ENCODE data around the gene UBIAD1. TPM values are rescaled to one million over a fixed set of nuclear protein-coding genes. Genes with fewer than 3 reads are reported as not detected.
A peak's percentile ranks its signal among the peaks of the same experiment; 100 is the strongest.

The UBIAD1 gene
- total and polyA plus RNA-seq, 2 of the 4 experiments (the other 2 are of a cell fraction), result 6.3 to 9.5 TPM

- intact Hi-C loops (cut with micrococcal nuclease), result loop anchor here (10.0 kb wide), 1 partner anchor 462 kb away; the partner anchor contains the start of gene AGTRAP
- Histone ChIP-seq H2AK9ac (replicated peaks; ENCODE audit: low read depth, low read length, poor library complexity) (no peak overlapping the region), H3K79me1 (ENCODE audit: low read depth in 1 of 2, low read length in 2 of 2) (peaks cover 15 to 18% of the 10 kb centered on the region in 2 experiments), H3K27ac (ENCODE audit: insufficient read depth, low read length) (no peak overlapping the region), H3K18ac (ENCODE audit: low read depth, low read length) (no peak overlapping the region), H4K5ac (ENCODE audit: low read depth, low read length) (no peak overlapping the region), H2BK5ac (ENCODE audit: low read depth, low read length, poor library complexity, severe bottlenecking) (no peak overlapping the region), H2AFZ (replicated peaks; ENCODE audit: low read length, poor library complexity) (peak overlapping the region; percentile 81), H4K91ac (ENCODE audit: insufficient read depth, low read depth, low read length) (no peak overlapping the region), H3K9me3 (ENCODE audit: control insufficient read depth, insufficient read depth, low read length) (no peaks in the 10 kb centered on the region), H3K56ac (ENCODE audit: extremely low read depth, insufficient read depth, low read length) (no peak overlapping the region), H3K4me3 (ENCODE audit: insufficient read depth, low read depth, low read length) (peak overlapping the region; percentile 26; the same call in 1 of the 2 replicates), H3K36me3 (ENCODE audit: control insufficient read depth, insufficient read depth, low read length) (no peaks in the 10 kb centered on the region), H3K4me1 (ENCODE audit: control insufficient read depth, insufficient read depth, low read length) (peaks cover 7% of the 10 kb centered on the region; the same call in 1 of the 2 replicates), H3K9me1 (ENCODE audit: insufficient read depth, low read length) (peaks cover 10% of the 10 kb centered on the region; the same call in 1 of the 2 replicates), H2BK120ac (ENCODE audit: low read depth, low read length) (no peak overlapping the region), H4K20me1 (ENCODE audit: insufficient read depth, low read length) (no peaks in the 10 kb centered on the region), H3K9ac (ENCODE audit: low read depth, low read length) (peak overlapping the region; percentile 24; the same call in 1 of the 2 replicates), H4K8ac (ENCODE audit: low read depth in 2 of 2, low read length in 2 of 2) (peak overlapping the region; percentile 10 to 50; a peak in 1 of 4 replicates), H3K27me3 (ENCODE audit: control insufficient read depth, insufficient read depth, low read length) (no peaks in the 10 kb centered on the region), H2AK5ac (ENCODE audit: low read depth, low read length) (no peak overlapping the region), H2BK20ac (ENCODE audit: low read depth, low read length) (no peak overlapping the region), H3K4me2 (ENCODE audit: low read depth, low read length) (peak overlapping the region; percentile 83), H3K14ac (replicated peaks; ENCODE audit: low read depth, low read length) (no peak overlapping the region), H3K23ac (ENCODE audit: low read depth, low read length) (no peak overlapping the region), H2BK15ac (ENCODE audit: low read depth, low read length) (no peak overlapping the region), H3K4ac (ENCODE audit: low read depth, low read length) (no peak overlapping the region)
- no TSS peak for BruUV-seq (replicated peaks)
- 13% methylated on average over 5 of the region's 9 CpGs; no CpG with 5 or more reads in 1 of the 2 experiments for WGBS, 2 experiments (ENCODE audit: extremely low coverage in 2 of 2, insufficient read length in 1 of 2)
- no peak for ATAC-seq (ENCODE audit: low read depth)
- dilution Hi-C loops (cut with HindIII; ENCODE audit: low sequenced_read_pairs, unreplicated experiment), result no loop called here
- CTCF ChIA-PET, result interaction anchor here (0.6 to 1.4 kb wide), 4 partner anchors 9 to 373 kb away, joined by 3 to 5 read pairs (median 4); no protein-coding TSS in a partner anchor
- in situ Hi-C loops (cut with MboI; ENCODE audit: low sequenced_read_pairs), result no loop called here
- POLR2A ChIA-PET (ENCODE audit: unreplicated experiment), result interaction anchor here (1.0 kb wide), 1 partner anchor 9 kb away, joined by 5 read pairs; no protein-coding TSS in a partner anchor
- no peak for DNase-seq
- TF ChIP-seq MXI1 (IDR thresholded peaks at IDR 0.05; ENCODE audit: borderline replicate concordance, low read depth, low read length) (no peak), BHLHE40 (IDR thresholded peaks at IDR 0.05; ENCODE audit: low read depth, low read length) (no peak), MAFK (IDR thresholded peaks at IDR 0.05; ENCODE audit: low read depth, low read length) (no peak)
These were observed 510 bp upstream of the UBIAD1 start for GRCh38 chr1:11272544-11272831.
